Activated T-cell treated with anti-CD3 and anti-CD28 coated beads, Interleukin-2, amount 50 U/mL, for 72 hours (primary cell): ENCODE results near the gene SHMT1. TPM values are rescaled to one million over a fixed set of nuclear protein-coding genes. Genes with fewer than 3 reads are reported as not detected.
"Not testable (repeated sequence)": the region's sequence is repeated elsewhere in the genome, so short reads cannot be mapped to it uniquely, and the experiment has no call there.

ENCODE experiments used
- ATAC-seq, 2 donors: fragments of 150-1000 bp; cut with Tn5 transposase; replicated peaks in 1 of 2; 2 replicates each; pipeline ENCODE4 v1.10.0; 2021; ENCODE audit warnings: moderate library complexity in 2 of 2, mild to moderate bottlenecking in 1 of 2
- DNase-seq, 2 donors: peaks; one replicate each; pipeline ENCODE4 v3.0.0; 2021 to 2022; ENCODE audit warnings: mixed read lengths in 1 of 2
- H3K27ac Mint-ChIP-seq: one replicate; pipeline ENCODE4 v1.8.0; 2022; ENCODE audit warnings: mild to moderate bottlenecking, moderate library complexity, mixed read lengths
- H3K27me3 Mint-ChIP-seq: one replicate; pipeline ENCODE4 v1.8.0; 2022; ENCODE audit warnings: low read depth, mixed read lengths
- H3K36me3 Mint-ChIP-seq, 2 donors: one replicate each; pipeline ENCODE4 v1.8.0; 2022; ENCODE audit warnings: mixed read lengths in 2 of 2, mild to moderate bottlenecking in 1 of 2; ENCODE audit not compliant: insufficient read depth in 2 of 2
- H3K4me1 Mint-ChIP-seq: one replicate; pipeline ENCODE4 v1.8.0; 2022; ENCODE audit warnings: low read depth, mixed read lengths
- H3K4me3 Mint-ChIP-seq, 2 donors: one replicate each; pipeline ENCODE4 v1.8.0; 2022; ENCODE audit warnings: mild to moderate bottlenecking in 2 of 2, mixed read lengths in 2 of 2, moderate library complexity in 2 of 2
- H3K9me3 Mint-ChIP-seq, 2 donors: one replicate each; pipeline ENCODE4 v1.8.0; 2022; ENCODE audit warnings: mixed read lengths in 2 of 2
- total RNA-seq, 2 donors: library from RNA; stranded (reverse); gene quantifications; one replicate each; pipeline ENCODE4 v1.2.3, GENCODE V29; 2022

The SHMT1 gene
- total RNA-seq, 2 donors from 2014 or later: 37.3 to 65.6 TPM

DNA sequence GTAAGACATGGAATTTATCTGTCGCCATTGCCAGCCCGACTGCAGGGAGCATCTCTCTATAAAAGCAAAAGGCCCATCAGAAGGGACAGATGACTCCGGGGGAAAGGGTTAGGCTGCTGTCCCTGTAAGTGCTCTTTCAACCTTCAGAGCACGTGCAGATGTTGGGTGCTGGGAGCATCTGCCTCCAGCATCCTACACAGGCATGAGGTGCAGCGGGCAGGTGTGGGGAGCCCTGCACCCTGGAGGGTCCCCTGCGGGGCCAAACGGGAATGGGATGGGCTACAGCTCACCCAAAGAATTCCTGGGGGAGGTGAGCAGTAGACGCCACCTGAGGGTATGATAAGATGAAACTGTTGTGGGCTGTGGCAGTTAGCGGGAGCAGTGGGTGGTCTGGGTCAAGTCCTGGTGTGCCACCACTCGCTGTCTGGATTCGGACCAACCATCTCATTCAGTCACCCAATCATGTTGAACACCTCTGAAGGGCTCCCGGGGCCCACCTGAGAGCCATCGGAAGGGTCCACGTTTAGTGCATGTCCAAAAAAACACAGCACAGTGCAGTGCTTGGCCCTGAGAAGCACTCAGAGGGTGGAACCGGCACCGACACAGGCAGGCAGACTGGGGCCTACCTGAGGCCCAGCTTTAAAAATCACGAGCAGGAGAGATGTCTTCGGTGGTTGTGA, 44.4 kb downstream of the SHMT1 start:
- Mint-ChIP-seq H3K36me3 (peaks cover 4 to 6% of the 10 kb centered on the region in 2 donors), H3K27ac (no peak overlapping the region)

DNA sequence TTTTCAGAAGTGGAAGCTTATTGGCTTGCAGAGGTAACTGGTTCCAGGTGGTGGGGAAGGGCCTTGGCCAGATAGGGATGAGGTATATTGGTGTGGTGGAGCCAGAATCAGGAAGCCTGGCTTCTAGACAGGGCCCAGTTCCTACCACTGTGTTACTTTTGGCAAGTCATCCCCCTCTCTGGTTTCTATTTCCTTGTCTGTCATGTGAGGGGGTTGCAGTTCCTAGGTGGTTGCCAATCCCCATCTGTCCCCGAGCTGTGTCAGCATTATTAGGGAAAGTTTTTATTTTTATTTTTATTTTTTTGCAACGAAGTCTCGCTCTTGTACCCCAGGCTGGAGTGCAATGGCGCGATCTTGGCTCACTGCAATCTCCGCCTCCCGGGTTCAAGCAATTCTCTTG, 45.2 kb downstream of the SHMT1 start:
- Mint-ChIP-seq H3K9me3 (no peaks in the 10 kb centered on the region), H3K4me1 (peaks cover 70% of the 10 kb centered on the region), H3K36me3 (peaks cover 5 to 7% of the 10 kb centered on the region in 2 donors), H3K27me3 (no peaks in the 10 kb centered on the region), H3K27ac (no peak overlapping the region), H3K4me3 (peak overlapping the region; percentile 44 to 50)
- ATAC-seq: no peak
- DNase-seq: no peak

More for the DNA sequence above, 44.4 kb downstream of the SHMT1 start:
- no peaks in the 10 kb centered on the region for H3K27me3 Mint-ChIP-seq
- H3K4me1 Mint-ChIP-seq: peaks cover 62% of the 10 kb centered on the region
- no peak for ATAC-seq
- H3K4me3 Mint-ChIP-seq: peak overlapping the region in 1 of 2 donors; percentile 20
- DNase-seq: no peak
- H3K9me3 Mint-ChIP-seq: no peaks in the 10 kb centered on the region

DNA sequence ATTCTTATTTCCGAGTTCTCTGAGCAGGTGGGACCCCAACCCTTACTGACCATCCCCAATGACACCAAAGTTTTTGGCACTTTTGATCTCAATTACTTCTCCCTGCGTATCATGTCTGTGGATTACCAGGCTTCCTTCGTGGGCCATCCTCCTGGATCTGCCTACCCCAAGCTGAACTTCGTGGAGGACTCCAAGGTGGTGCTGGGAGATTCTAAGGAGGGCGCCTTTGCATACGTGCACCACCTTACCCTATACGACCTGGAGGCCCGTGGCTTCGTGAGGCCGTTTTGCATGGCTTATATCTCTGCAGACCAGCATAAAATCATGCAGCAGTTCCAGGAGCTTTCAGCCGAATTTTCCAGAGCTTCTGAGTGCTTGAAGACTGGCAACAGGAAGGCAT, 47.4 kb downstream of the SHMT1 start:
- peak overlapping the region; percentile 91 for H3K27ac Mint-ChIP-seq
- DNase-seq (no peak), ATAC-seq (no peak)
- peak overlapping the region; percentile 84 to 97 for H3K4me3 Mint-ChIP-seq
- no peaks in the 10 kb centered on the region for H3K27me3 Mint-ChIP-seq
- H3K9me3 Mint-ChIP-seq: no peaks in the 10 kb centered on the region
- H3K4me1 Mint-ChIP-seq: peaks cover 77% of the 10 kb centered on the region
- H3K36me3 Mint-ChIP-seq: peaks cover 8 to 10% of the 10 kb centered on the region in 2 donors

DNA sequence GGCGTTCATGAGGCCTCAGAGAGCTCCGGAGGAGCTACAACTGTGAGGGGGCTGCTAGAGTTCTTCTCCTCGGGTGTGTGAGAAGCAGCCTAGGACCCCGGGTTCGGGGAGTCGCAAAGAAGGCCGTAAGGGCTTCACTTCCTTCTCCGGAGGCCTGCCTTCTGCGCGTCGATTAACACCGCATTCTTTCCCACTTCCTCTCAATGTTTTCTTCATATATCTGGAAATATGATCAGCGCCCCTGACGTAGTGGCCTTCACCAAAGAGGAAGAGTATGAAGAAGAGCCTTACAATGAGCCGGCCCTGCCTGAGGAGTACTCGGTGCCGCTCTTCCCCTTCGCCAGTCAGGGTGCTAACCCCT, 47.8 kb downstream of the SHMT1 start:
- DNase-seq (no peak), ATAC-seq (peak; percentile 7 to 11)
- peak overlapping the region; percentile 84 to 97 for H3K4me3 Mint-ChIP-seq
- no peaks in the 10 kb centered on the region for H3K27me3 Mint-ChIP-seq
- peaks cover 77% of the 10 kb centered on the region for H3K4me1 Mint-ChIP-seq
- H3K9me3 Mint-ChIP-seq: no peaks in the 10 kb centered on the region
- peaks cover 8 to 10% of the 10 kb centered on the region in 2 donors for H3K36me3 Mint-ChIP-seq
- peak overlapping the region; percentile 91 for H3K27ac Mint-ChIP-seq

DNA sequence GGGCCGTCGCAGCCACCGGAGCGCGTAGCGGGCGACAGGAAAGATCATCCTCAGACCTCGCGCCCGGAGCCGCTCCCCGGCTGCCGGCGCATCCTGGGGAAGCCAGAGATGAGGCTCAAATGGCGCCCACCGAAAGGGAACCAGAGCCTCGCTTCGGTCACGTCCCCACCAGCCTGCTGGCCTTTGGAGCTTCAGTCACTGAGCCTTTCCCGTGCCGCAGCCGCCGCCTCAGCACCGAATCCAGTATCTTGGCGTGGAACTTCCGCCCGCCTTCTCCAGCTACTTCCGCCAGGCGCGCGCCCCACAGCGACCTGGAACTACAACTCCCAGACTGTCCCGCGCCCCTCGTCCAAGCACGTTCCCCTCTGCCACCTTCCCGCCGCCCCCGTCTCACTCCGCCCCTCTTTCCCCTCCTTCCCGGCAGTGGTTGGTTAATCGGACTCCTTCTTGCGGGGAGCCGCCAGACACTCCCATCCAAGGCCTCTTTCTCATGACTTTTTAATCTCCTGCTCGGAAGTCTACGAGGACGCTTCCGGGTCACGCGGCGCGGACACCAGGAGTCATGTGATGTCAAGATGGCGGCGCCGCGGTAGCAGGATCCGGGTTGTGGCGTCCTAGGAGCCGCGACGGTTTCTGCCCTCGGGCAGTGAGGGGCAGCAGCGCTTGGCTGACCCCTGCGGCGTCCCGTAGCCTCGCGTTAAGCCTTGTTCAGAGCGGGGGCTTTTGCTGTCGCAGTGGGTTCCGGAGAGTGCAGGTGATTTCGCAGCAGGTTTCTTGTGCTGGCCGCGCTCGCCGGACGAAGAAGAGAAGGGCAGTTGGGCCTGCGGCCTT, 48.4 kb downstream of the SHMT1 start, which contains the start of the genes SMCR8 and TOP3A:
TSS of gene SMCR8 (plus strand) at position 563 of the 831 bp plus-strand sequence. CDS start 497 bp downstream, outside the sequence.
TSS of gene TOP3A (minus strand) at position 264 of the 831 bp plus-strand sequence. CDS start at position 48, 216 bp downstream.
- peaks cover 8 to 11% of the 10 kb centered on the region in 2 donors for H3K36me3 Mint-ChIP-seq
- peak within 1 kb of the TSS; percentile 91 for H3K27ac Mint-ChIP-seq
- peak; percentile 93 to 94 for ATAC-seq
- no peaks in the 10 kb centered on the region for H3K9me3 Mint-ChIP-seq
- peak; percentile 95 to 97 for DNase-seq
- H3K4me3 Mint-ChIP-seq: peak within 1 kb of the TSS; percentile 84 to 97
- H3K4me1 Mint-ChIP-seq: peaks cover 77% of the 10 kb centered on the region
- no peaks in the 10 kb centered on the region for H3K27me3 Mint-ChIP-seq

DNA sequence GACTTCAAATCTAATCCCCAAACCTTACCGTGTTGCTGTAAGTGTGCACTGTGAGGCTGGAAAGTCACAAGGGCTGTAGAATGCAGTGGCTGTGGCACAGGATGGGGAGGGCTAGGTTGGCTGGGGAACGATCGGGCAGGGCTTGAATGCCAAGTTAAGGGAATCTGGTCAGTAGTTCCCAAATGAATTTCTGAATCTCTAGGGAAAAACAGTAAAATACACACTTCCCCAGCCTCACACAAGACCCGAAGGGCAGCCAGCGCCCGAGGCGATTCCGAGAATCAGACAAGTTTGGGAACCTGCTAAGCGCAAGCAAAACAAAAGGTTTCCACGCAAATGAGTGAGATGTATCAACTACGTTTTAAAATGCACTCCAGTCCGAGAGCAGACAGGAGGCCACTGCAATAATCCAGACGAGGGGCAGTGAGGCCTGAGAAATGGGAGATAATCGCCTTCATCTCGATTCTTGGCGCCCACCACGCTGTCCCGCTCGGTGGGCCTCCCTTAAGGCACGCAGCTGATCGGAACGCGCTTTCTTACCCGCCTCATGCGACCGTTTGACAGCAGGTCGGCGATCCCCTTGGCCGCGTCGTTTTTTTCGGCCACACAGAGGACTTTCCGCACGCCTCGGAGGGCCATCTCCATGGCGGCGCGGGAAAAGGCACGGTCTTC, 49.2 kb downstream of the SHMT1 start:
- ATAC-seq: peak in 1 of 2 donors; percentile 3

DNA sequence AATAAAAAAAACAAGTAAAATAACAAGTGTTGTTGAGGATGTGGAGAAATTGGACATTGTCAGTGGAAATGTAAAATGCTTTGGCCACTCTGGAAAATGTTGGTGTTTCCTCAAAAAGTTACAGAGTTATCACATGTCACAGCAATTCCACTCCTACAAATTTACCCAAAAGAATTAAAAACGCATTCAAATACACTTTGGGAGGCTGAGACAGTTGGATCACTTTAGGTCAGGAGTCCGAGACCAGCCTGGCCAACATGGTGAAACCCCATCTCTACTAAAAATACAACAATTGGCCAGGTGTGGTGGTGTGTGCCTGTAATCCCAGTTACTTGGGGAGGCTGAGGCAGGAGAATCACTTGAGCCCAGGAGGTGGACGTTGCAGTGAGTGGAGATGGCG, 54.1 kb downstream of the SHMT1 start:
- peaks cover 8 to 20% of the 10 kb centered on the region in 2 donors for H3K36me3 Mint-ChIP-seq
- peaks cover 40% of the 10 kb centered on the region for H3K4me1 Mint-ChIP-seq
- no peak for DNase-seq
- no peaks in the 10 kb centered on the region for H3K27me3 Mint-ChIP-seq
- no peak for ATAC-seq
- H3K9me3 Mint-ChIP-seq: no peaks in the 10 kb centered on the region
- H3K4me3 Mint-ChIP-seq: no peak overlapping the region
- no peak overlapping the region for H3K27ac Mint-ChIP-seq

More for the DNA sequence above, 49.2 kb downstream of the SHMT1 start:
- Mint-ChIP-seq H3K9me3 (no peaks in the 10 kb centered on the region), H3K4me3 (peak overlapping the region; percentile 84 to 97), H3K4me1 (peaks cover 72% of the 10 kb centered on the region), H3K27ac (peak overlapping the region; percentile 91), H3K36me3 (peaks cover 8 to 11% of the 10 kb centered on the region in 2 donors), H3K27me3 (no peaks in the 10 kb centered on the region)
- no peak for DNase-seq

DNA sequence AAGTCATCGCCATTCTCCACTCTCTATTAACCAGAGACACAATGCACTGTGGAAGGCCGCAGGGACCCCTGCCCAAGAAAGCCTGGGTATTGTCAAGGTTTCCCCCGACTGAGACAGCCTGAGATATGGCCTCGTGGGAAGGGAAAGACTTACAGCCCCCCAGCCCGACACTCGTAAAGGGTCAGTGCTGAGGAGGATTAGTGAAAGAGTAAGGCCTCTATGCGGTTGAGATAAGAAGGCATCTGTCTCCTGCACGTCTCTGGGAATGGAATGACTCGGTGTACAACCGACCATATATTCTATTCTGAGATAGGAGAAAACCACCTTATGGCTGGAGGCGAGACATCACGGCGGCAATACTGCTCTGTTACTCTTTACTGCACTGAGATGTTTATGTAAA, 60.1 kb downstream of the SHMT1 start:
- not testable (repeated sequence) for ATAC-seq
- peaks cover 8 to 27% of the 10 kb centered on the region in 2 donors for H3K36me3 Mint-ChIP-seq

DNA sequence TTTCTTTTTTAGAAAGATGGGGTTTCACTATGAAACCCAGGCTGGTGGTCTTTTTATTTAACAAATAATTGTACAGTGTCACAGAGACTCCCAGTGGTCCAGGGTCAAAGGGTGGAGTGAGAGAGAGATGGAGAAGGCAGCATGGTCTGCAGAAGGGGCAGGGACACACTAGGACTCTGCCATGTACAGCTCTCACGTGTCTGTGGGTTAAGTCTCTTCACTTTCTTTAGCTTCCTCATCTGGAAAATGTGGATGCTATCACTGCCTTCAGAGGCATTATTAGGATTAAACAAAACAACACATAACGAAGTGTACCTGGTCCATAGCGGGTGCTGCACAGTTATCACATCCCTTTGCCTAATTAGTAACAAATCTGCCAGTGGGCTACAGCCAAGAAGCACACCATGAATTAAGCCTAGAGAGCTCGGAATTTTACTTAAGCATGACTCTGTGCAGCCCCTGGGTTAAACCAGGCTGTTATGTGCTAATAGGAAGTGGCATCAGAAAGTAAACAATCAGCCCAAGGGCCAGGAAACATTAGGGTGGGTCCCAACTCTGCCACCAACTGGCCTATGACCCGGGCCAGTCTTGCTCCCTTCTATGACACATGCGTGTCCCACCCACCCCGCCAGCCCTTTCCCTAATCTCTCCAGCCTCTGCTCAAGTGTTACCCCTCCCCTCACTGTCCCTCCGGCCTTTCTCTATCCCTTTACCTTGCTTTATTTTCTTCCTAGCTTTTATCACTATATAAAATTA, 62.4 kb downstream of the SHMT1 start:
- H3K36me3 Mint-ChIP-seq: peaks cover 6 to 21% of the 10 kb centered on the region in 2 donors

More for the DNA sequence above, 60.1 kb downstream of the SHMT1 start:
- H3K27me3 Mint-ChIP-seq, H3K4me3 Mint-ChIP-seq, H3K4me1 Mint-ChIP-seq, H3K27ac Mint-ChIP-seq, H3K9me3 Mint-ChIP-seq, DNase-seq: not testable (repeated sequence)

DNA sequence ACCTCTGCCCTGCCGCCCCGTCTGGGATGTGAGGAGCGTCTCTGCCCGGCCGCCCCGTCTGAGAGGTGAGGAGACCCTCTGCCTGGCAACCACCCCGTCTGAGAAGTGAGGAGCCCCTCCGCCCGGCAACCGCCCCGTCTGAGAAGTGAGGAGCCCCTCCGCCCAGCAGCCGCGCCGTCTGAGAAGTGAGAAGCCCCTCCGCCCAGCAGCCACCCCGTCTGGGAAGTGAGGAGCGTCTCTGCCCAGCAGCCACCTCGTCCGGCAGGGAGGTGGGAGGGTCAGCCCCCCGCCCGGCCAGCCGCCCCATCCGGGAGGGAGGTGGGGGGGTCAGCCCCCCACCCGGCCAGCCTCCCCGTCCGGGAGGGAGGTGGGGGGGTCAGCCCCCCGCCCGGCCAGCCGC, 65.3 kb downstream of the SHMT1 start:
- not testable (repeated sequence) for DNase-seq, H3K27ac Mint-ChIP-seq, H3K4me1 Mint-ChIP-seq, ATAC-seq, H3K9me3 Mint-ChIP-seq, H3K27me3 Mint-ChIP-seq, H3K4me3 Mint-ChIP-seq
- H3K36me3 Mint-ChIP-seq: peaks cover 10 to 13% of the 10 kb centered on the region in 2 donors

More for the DNA sequence above, 62.4 kb downstream of the SHMT1 start:
- no peak overlapping the region for H3K4me3 Mint-ChIP-seq
- DNase-seq: no peak
- no peaks in the 10 kb centered on the region for H3K4me1 Mint-ChIP-seq
- ATAC-seq: no peak
- H3K9me3 Mint-ChIP-seq: no peaks in the 10 kb centered on the region
- no peaks in the 10 kb centered on the region for H3K27me3 Mint-ChIP-seq
- no peak overlapping the region for H3K27ac Mint-ChIP-seq

DNA sequence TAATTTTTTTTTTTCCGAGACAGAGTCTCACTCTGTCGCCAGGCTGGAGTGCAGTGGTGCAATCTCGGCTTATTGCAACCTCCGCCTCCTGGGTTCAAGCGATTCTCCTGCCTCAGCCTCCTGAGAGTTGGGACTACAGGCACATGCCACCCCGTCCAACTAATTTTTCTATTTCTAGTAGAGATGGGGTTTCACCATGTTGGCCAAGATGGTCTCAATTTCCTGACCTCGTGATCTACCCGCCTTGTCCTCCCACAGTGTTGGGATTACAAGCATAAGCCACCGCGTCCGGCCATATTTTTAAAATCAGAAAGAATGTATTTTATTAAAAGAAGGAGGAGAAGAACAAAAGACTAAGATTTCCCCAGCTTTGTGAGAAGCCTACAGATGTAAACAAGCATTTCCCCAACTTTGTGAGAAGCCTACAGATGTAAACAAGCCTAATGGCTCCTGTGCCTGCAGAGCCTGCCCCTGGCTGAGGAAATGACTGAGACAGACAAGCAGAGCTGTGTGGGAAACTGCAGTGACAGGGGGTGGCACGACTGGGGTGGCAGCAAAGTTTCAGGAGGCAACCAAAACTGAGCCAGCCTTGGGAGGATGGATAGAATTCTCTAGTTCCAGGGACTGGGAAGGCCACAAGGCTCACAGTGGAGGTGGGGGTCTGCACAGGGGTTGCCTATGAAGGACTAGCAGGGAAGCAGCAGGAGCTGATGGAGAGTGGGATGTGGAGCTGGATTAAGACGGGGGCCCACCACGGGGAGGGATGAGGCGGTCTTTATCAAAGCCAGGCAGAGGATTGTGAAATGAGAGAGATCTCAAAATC, 71.4 kb downstream of the SHMT1 start:
- no peaks in the 10 kb centered on the region for H3K27me3 Mint-ChIP-seq
- no peaks in the 10 kb centered on the region for H3K9me3 Mint-ChIP-seq
- peak overlapping the region; percentile 63 for H3K27ac Mint-ChIP-seq
- DNase-seq (no peak), ATAC-seq (no peak)
- no peaks in the 10 kb centered on the region for H3K4me1 Mint-ChIP-seq
- H3K4me3 Mint-ChIP-seq: no peak overlapping the region
- peaks cover 10 to 15% of the 10 kb centered on the region in 2 donors for H3K36me3 Mint-ChIP-seq

DNA sequence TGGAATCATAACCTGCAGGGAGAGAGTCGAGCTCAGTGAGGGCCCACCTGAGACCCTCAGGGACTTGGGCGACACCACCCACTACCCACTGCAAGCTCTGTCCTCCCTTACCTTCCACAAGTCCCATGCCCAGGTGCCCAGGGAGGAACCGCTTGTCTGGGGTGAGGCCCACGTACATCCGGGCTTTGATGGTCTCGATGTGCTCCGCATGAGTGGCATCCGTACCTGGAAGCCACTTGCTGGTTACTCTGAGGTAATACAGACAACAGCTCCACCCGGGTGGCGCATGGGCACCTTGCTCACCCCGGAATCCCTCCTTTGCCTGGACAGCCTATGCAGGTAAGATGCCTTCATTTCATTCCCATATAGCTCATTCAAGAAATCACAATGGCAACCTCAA, 78.1 kb downstream of the SHMT1 start:
- H3K27ac Mint-ChIP-seq: no peak overlapping the region
- DNase-seq (no peak), ATAC-seq (no peak)
- no peaks in the 10 kb centered on the region for H3K27me3 Mint-ChIP-seq
- no peak overlapping the region for H3K4me3 Mint-ChIP-seq
- H3K36me3 Mint-ChIP-seq: peaks cover 10 to 22% of the 10 kb centered on the region in 2 donors
- H3K9me3 Mint-ChIP-seq: no peaks in the 10 kb centered on the region
- no peaks in the 10 kb centered on the region for H3K4me1 Mint-ChIP-seq
